Right lobe of liver (tissue), 4 donors: Measurements from ENCODE around the gene PDE4A.

Source experiments
- CTCF ChIP-seq, 4 donors: fragments of 200-600 bp in 3 of 4; fragments of 450-650 bp in 1 of 4; IDR thresholded peaks; one replicate each; pipeline versions ENCODE4 v1.5.1 to v1.8.0; 2016 to 2022; ENCODE audit warnings: antibody characterized with exemption in 4 of 4, mild to moderate bottlenecking in 2 of 4
- POLR2A ChIP-seq: fragments of 450-650 bp; IDR thresholded peaks from one replicate; pipeline ENCODE4 v1.6.1; 2017; ENCODE audit warnings: antibody characterized with exemption, mild to moderate bottlenecking
- donor health status: DM: no; HTN: no; CAD: no.
- donor health status: DM: no; HTN: no; CAD: no.
- donor health status: DM: no; HTN: yes; CAD: no.

DNA sequence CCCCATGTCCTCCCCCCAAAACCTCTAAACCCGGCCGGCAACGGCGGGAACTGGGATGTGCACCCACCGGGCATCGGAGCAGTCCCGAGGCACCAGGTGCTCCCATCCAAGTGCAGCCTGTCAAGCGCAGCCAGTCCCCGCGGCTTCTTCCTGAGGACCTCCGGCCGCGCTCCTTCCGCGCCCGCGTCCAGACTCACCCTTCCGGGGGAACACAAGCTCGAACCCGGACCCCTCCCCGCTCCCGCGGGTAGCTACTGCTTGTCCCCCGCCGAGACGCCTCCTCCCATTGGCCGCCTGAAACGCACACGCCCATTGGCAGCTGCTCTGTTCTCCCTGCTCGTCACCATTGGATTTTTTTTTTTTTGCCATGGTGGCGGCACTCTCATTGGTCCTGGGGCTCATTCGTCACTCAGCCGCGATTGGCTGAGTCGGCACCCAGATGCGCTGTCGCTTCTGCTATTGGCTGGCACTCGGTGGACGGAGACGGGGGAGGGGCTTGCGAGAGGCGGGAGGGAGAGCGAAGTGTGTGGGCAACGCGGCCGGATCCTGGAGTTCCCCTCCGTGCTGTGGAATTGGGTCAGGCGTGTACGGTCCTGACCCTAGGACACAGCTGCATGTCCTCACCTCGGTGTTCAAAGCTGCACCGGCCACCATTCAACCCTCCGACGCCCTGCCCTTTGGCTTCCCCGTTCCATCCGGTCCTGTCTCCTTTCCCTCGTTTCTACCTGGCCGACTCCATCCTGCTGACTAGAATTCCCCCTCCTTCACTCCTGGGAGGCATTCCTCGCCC lies 39.8 kb upstream of the PDE4A start, which contains the start of gene TYK2:
- no peak for TF ChIP-seq CTCF (IDR thresholded peaks at IDR 0.05)
- peak; percentile 68 for TF ChIP-seq POLR2A
